HG02973 (cell line): ENCODE data around the gene HRG.
A peak's percentile ranks its signal among the peaks of the same experiment; 100 is the strongest.
"Not testable (repeated sequence)": the region's sequence is repeated elsewhere in the genome, so short reads cannot be mapped to it uniquely, and the experiment has no call there.

Source experiments
- ATAC-seq: cut with Tn5 transposase; IDR thresholded peaks from one replicate; pipeline ENCODE4 v1.9.1; 2021; ENCODE audit warnings: moderate library complexity; ENCODE audit not compliant: unreplicated experiment

Gene HRG

GRCh38 chr3:186671051-186671450 lies 5.2 kb downstream of the HRG start:
- ATAC-seq: no peak

DNA sequence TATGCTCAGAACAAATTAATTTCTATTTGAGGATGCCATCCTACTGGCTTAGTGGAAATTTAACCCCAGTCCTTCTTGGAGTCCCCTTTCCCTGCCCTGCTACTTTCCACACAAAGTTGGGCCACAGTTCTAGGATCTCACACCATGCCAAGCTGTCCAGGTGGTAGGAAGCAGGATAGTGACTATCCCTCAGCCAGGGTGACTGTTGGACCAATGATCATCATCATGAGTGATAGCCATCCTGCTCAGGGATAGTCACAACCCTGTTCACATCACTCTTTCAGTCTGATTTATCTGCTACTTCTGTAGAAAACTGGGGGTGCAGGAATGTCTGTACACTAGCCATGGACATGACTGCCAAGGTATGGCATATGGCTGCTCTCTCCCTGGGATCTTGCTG lies 12.8 kb downstream of the HRG start:
- no peak for ATAC-seq

GRCh38 chr3:186679151-186679550 lies 13.3 kb downstream of the HRG start:
- ATAC-seq: no peak

GRCh38 chr3:186680869-186681268 lies 15.1 kb downstream of the HRG start:
- no peak for ATAC-seq

- ATAC-seq: no peak
Observed at GRCh38 chr3:186682812-186683211, 17.0 kb downstream of the HRG start.

DNA sequence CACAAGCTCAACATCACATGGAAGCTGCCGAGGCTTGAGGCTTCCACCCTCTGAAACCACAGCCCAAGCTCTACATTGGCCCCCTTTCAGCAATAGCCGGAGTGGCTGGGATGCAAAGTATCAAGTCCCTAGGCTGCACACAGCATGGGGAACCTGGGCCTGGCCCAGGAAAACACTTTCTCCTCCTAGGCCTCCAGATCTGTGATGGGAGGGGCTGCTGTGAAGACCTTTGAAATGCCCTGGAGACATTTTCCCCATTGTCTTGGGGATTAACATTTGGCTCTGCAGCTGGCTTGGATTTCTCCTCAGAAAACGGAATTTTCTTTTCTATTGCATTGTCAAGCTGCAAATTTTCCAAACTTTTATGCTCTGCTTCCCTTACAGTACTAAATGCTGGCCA lies 18.2 kb downstream of the HRG start:
- no peak for ATAC-seq

GRCh38 chr3:186686475-186686874 lies 20.7 kb downstream of the HRG start:
- not testable (repeated sequence) for ATAC-seq

DNA sequence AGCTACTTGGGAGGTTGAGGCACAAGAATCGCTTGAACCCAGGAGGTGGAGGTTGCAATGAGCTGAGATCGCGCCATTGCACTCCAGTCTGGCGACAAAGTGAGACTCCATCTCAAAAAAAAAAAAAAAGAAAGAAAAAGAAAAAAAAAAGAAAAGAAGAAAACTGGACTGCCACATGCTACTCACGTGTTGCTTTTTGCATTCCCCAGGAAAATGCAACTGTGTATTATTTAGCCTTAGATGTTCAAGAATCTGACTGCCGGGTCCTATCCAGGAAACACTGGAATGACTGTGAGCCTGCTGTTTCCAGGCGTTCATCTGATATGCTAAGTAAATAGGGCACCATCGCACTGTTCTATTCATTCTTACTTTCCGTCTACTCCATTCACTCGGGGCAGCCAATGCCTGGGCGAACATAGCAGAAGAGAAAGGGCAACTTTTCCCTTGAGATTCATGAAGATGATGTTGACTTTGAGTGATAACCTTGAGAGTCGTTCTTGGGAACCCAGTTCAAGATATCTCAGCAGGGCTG lies 21.4 kb downstream of the HRG start:
- ATAC-seq: no peak

DNA sequence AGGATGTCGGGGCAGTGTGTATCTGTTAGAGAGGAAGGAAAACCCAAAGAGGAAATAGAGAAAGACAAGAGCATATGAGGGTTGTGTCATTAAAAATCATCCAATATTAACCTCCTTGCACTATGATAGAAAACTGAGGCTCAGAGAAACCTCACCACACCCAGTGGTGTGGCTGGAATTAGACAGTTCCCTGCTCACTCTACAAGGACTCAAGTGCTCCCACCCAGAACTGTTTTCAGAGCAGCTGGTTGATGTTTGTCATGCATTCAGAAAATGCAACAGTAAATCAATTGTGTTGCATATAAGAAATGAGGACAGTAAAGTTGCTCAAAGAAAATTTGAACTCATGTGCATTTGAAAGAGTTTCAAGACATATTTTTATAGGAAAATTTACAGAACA lies 24.5 kb downstream of the HRG start:
- not testable (repeated sequence) for ATAC-seq

DNA sequence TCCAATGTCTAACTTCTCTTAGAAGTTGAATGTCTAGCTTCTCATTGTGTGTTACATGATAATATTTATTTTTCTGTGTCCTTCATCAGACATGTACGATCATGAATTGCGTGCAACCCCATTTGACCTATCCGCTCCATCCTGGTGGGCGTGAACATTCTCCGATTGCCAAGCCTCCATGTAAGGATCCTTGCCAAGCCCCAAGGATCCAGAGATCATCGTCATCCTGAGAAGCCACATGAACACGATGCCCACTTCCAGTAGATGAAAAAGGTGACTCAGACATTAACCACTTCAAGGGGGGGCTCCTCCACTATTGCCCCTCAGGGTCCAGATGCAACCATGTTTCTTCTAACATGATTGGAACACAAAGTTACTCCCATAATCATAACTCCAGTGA lies 25.9 kb downstream of the HRG start:
- ATAC-seq: no peak

DNA sequence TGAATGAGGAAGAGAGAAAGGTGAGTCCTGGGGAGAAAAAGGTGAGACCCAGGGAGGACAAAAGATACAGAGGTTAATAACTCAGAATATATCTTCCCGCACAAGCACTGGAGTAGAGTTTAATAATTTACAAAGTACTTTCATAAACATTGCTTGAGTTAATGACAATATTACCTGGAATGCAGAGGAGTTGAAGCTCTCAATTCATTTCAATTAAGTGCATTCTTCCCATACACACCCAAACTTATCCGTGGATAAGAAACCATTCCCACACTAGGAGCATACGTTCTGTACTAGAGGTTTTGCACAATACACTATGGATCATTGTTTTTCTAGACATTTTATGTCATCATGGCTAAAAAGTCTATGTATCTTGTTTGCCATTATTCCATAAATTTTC lies 28.0 kb downstream of the HRG start:
- no peak for ATAC-seq

DNA sequence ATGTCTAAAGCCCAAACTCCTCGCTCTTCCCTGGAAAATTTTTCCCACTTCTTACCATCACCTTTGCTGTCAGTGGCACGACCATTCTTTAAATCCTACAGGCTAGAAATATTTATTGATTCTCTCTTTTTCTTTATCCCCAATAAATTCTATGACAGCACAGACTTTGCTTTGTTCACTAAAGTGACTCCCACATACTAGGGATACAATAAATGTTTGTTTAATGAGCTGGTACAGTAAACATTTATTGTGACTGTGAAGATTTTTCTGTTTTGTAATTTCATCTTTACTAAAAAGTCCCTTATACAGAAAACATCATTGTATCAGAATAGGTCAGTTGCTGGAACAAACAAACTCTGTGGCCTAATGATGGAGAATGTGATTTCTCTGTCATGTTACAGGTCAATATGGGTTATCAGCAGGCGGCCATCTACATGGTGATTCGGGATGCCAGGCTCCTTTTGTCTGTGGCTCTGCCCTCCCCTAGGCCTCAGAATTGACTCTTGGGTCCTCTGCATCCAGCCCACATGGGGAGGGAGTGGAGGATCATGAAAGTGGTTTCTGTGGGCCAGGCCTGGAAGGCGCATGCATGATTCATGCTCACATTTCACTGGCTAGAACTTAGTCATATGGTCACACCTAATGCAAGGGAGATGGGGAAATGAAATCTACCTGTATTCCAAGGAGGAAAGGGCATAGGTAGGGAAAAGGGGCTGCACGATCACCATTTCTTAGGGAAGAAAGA lies 28.6 kb downstream of the HRG start:
- ATAC-seq: no peak

DNA sequence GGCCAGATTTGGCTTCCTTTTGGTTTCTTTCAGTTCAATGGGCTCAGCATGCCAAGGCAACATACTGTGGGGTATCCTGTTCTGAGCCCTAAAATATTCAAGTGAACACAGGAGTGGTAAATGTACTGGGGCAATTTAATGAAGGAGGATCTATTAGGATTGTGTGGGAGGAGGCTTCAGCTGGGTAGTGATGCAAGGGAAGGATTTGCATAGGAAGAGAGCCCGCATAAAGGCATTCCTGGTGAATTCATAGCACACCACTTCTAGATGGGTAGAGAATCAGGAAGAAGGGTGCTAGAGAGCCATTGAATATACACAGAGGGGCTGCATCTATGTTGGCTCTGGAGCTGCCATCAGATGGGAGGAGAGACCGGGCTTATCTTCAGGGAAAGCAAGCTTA lies 30.7 kb downstream of the HRG start:
- ATAC-seq: no peak

- no peak for ATAC-seq
Observed at GRCh38 chr3:186697510-186697909, 31.7 kb downstream of the HRG start.

GRCh38 chr3:186700267-186700666 lies 34.5 kb downstream of the HRG start:
- ATAC-seq: no peak

DNA sequence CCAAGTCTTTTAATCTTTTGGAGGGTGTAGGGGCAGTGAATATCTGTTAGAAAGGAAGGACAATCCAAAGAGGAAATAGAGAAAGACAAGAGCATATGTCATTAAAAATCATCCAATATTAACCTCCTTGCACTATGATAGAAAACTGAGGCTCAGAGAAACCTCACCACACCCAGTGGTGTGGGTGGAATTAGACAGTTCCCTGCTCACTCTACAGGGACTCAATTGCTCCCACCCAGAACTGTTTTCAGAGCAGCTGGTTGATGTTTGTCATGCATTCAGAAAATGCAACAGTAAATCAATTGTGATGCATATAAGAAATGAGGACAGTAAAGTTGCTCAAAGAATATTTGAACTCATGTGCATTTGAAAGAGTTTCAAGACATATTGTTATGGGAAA lies 36.6 kb downstream of the HRG start:
- not testable (repeated sequence) for ATAC-seq

- peak; percentile 78 for ATAC-seq
Observed at GRCh38 chr3:186705882-186706780, 40.3 kb downstream of the HRG start.

- no peak for ATAC-seq
Observed at GRCh38 chr3:186708983-186709679, 43.3 kb downstream of the HRG start.

DNA sequence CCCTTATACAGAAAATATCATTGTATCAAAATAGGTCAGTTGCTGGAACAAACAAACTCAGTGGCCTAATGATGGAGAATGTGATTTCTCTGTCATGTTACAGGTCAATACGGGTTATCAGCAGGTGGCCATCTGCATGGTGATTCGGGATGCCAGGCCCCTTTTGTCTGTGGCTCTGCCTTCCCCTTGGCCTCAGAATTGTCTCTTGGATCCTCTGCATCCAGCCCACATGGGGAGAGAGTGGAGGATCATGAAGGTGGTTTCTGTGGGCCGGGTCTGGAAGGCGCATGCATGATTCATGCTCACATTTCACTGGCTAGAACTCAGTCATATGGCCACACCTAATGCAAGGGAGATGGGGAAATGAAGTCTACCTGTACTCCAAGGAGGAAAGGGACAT lies 44.9 kb downstream of the HRG start:
- not testable (repeated sequence) for ATAC-seq

GRCh38 chr3:186713499-186713898 lies 47.7 kb downstream of the HRG start:
- no peak for ATAC-seq

DNA sequence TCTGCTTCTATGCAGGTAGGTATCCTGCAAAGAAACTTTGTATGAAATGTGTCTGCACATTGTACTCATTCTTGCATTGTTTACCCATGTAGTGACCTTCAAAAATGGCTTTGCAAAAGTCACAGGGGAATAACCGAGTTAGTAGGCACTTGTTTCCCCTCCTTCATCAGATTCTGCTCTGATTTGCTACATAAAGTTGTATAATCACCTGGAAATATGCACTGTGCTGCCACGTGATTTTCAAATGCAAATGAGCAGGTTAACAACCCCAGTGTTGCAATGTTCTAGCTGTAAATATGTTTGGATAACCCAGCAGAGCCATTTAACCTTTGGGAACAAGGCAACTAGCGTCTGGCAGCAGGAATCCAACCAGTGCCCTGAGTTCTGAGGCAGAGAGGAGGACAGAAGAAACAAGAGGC lies 51.2 kb downstream of the HRG start, which contains the start of gene KNG1:
TSS of gene KNG1 (plus strand) at position 321 of the 419 bp plus-strand sequence. CDS start 184 bp downstream, outside the sequence.
- no peak for ATAC-seq
